GM19452 (cell line): ENCODE measurements around the gene LIMCH1.
"Not testable (repeated sequence)": the region's sequence is repeated elsewhere in the genome, so short reads cannot be mapped to it uniquely, and the experiment has no call there.

Experiments used
- ATAC-seq: cut with Tn5 transposase; IDR thresholded peaks from one replicate; pipeline ENCODE4 v1.9.1; 2021; ENCODE audit not compliant: unreplicated experiment

Gene LIMCH1

GRCh38 chr4:41538017-41538733, at the start of gene LIMCH1:
Gene LIMCH1, plus strand, starts transcription at chr4:41538157. Its CDS starts 67,839 bp downstream, at chr4:41605996.
- ATAC-seq: no peak

GRCh38 chr4:41491081-41491576, 46.8 kb upstream of the LIMCH1 start:
- ATAC-seq: not testable (repeated sequence)

- ATAC-seq: no peak
Measured at GRCh38 chr4:41496977-41497376, 41.0 kb upstream of the LIMCH1 start.

- no peak for ATAC-seq
Measured at GRCh38 chr4:41498177-41498576, 39.8 kb upstream of the LIMCH1 start.

GRCh38 chr4:41504167-41504818, 33.7 kb upstream of the LIMCH1 start:
- ATAC-seq: no peak

GRCh38 chr4:41505161-41505661, 32.7 kb upstream of the LIMCH1 start:
- no peak for ATAC-seq

- ATAC-seq: no peak
Measured at GRCh38 chr4:41506130-41506529, 31.8 kb upstream of the LIMCH1 start.

- no peak for ATAC-seq
Measured at GRCh38 chr4:41507291-41507947, 30.5 kb upstream of the LIMCH1 start.

GRCh38 chr4:41509451-41509866, 28.5 kb upstream of the LIMCH1 start:
- ATAC-seq: no peak

- ATAC-seq: no peak
Measured at GRCh38 chr4:41510179-41510578, 27.8 kb upstream of the LIMCH1 start.

- no peak for ATAC-seq
Measured at GRCh38 chr4:41512136-41512535, 25.8 kb upstream of the LIMCH1 start.

- no peak for ATAC-seq
Measured at GRCh38 chr4:41512596-41512995, 25.4 kb upstream of the LIMCH1 start.

- no peak for ATAC-seq
Measured at GRCh38 chr4:41514169-41514568, 23.8 kb upstream of the LIMCH1 start.

GRCh38 chr4:41514766-41515481, 23.0 kb upstream of the LIMCH1 start:
- no peak for ATAC-seq

- ATAC-seq: no peak
Measured at GRCh38 chr4:41517121-41517520, 20.8 kb upstream of the LIMCH1 start.

GRCh38 chr4:41517747-41518146, 20.2 kb upstream of the LIMCH1 start:
- no peak for ATAC-seq

- ATAC-seq: no peak
Measured at GRCh38 chr4:41524425-41524824, 13.5 kb upstream of the LIMCH1 start.

- no peak for ATAC-seq
Measured at GRCh38 chr4:41525129-41525528, 12.8 kb upstream of the LIMCH1 start.

- ATAC-seq: no peak
Measured at GRCh38 chr4:41526628-41527027, 11.3 kb upstream of the LIMCH1 start.

- ATAC-seq: no peak
Measured at GRCh38 chr4:41528512-41529205, 9.3 kb upstream of the LIMCH1 start.
